HepG2 (cell line): ENCODE results near the gene USP20. TPM values are rescaled to one million over a fixed set of nuclear protein-coding genes. Genes with fewer than 3 reads are reported as not detected.
A peak's percentile ranks its signal among the peaks of the same experiment; 100 is the strongest.

Experiments
- FIP1L1 ChIP-seq: fragments of 200-400 bp; formaldehyde crosslinking; IDR thresholded peaks from 2 replicates; pipeline ENCODE4 v1.6.1; 2018; ENCODE audit warnings: low read depth, mild to moderate bottlenecking, low read length, moderate library complexity, borderline replicate concordance; ENCODE audit not compliant: insufficient read depth
- JUNB ChIP-seq: sonication (generic); formaldehyde crosslinking; IDR thresholded peaks from 2 replicates; pipeline ENCODE4 v1.8.0; 2022; ENCODE audit warnings: missing genetic modification reagents, mild to moderate bottlenecking, borderline replicate concordance
- KLF16 ChIP-seq, 2 experiments: sonication (generic) in 1 of 2; formaldehyde crosslinking in 1 of 2; IDR thresholded peaks; 2 replicates each; pipeline versions ENCODE4 v1.6.1 to v1.8.0; 2016 to 2023; ENCODE audit warnings: missing genetic modification reagents in 2 of 2, missing compliant biosample characterization in 1 of 2
- ONECUT2 ChIP-seq: sonication (generic); formaldehyde crosslinking; IDR thresholded peaks from 2 replicates; pipeline ENCODE4 v1.4.0; 2020; ENCODE audit warnings: missing genetic modification reagents
- REXO4 ChIP-seq: sonication (generic); formaldehyde crosslinking; IDR thresholded peaks from 2 replicates; pipeline ENCODE4 v1.8.0; 2022; ENCODE audit warnings: missing genetic modification reagents, mild to moderate bottlenecking, borderline replicate concordance
- SKI ChIP-seq: fragments of 450-650 bp; IDR thresholded peaks from one replicate; pipeline ENCODE4 v1.6.1; 2018; ENCODE audit warnings: mild to moderate bottlenecking; ENCODE audit not compliant: partially characterized antibody
- STAG1 ChIP-seq: sonication (generic); formaldehyde crosslinking; IDR thresholded peaks from 2 replicates; pipeline ENCODE4 v1.4.0; 2020; ENCODE audit warnings: missing genetic modification reagents
- ZBTB38 ChIP-seq: sonication (generic); formaldehyde crosslinking; IDR thresholded peaks from 2 replicates; pipeline ENCODE4 v1.5.1; 2020; ENCODE audit warnings: mild to moderate bottlenecking, missing genetic modification reagents
- ZNF207 ChIP-seq: fragments of 450-650 bp; IDR thresholded peaks from 2 replicates; pipeline ENCODE4 v1.6.1; 2016; ENCODE audit warnings: antibody characterized with exemption, borderline replicate concordance
- ZNF543 ChIP-seq: sonication (generic); formaldehyde crosslinking; IDR thresholded peaks from 2 replicates; pipeline ENCODE4 v1.4.0; 2020; ENCODE audit warnings: mild to moderate bottlenecking, missing genetic modification reagents
- ZSCAN25 ChIP-seq: sonication (generic); formaldehyde crosslinking; IDR thresholded peaks from 2 replicates; pipeline ENCODE4 v1.8.0; 2022; ENCODE audit warnings: mild to moderate bottlenecking, missing genetic modification reagents
- ZZZ3 ChIP-seq: sonication (generic); formaldehyde crosslinking; IDR thresholded peaks from 2 replicates; pipeline ENCODE4 v1.4.0; 2020; ENCODE audit warnings: missing genetic modification reagents, mild to moderate bottlenecking, borderline replicate concordance
- polyA plus RNA-seq, 8 experiments: library from polyadenylated mRNA; depleted of rRNA in 3 of 8; stranded (reverse) in 7 of 8; unstranded in 1 of 8; fragments of >200 nt; fragmentation: Illumina TruSeq in 4 of 8; extraction: Trizol in 4 of 8; gene quantifications; 2 replicates each; pipeline versions ENCODE4 v1.2.1 to v1.2.3, GENCODE V29; 2011 to 2016; ENCODE audit warnings: low read depth in 4 of 8, missing spikeins in 1 of 8, mixed read lengths in 1 of 8; ENCODE audit not compliant: insufficient read depth in 1 of 8
- total RNA-seq, 5 experiments: library from RNA; depleted of rRNA; stranded (reverse); fragments of >200 nt; fragmentation: Illumina TruSeq; extraction: Trizol; gene quantifications; 2 replicates each; pipeline ENCODE4 v1.2.3, GENCODE V29; 2016; ENCODE audit warnings: low read depth in 1 of 5
- TF ChIP-seq, protein P1 (sequence below): sonication (generic); formaldehyde crosslinking; conservative IDR thresholded peaks from 2 replicates; pipeline ENCODE4 v1.8.0; 2022; ENCODE audit warnings: missing genetic modification reagents
- TF ChIP-seq, protein P2 (sequence below): IDR thresholded peaks from 2 replicates; pipeline ENCODE4 v1.6.1; 2016; ENCODE audit warnings: low read depth, missing genetic modification reagents, missing compliant biosample characterization
- TF ChIP-seq, protein P3 (sequence below), 2 experiments: sonication (generic) in 1 of 2; formaldehyde crosslinking in 1 of 2; IDR thresholded peaks; 2 replicates each; pipeline versions ENCODE4 v1.5.1 to v1.6.1; 2011 to 2020; ENCODE audit warnings: borderline replicate concordance in 1 of 2, low read depth in 1 of 2, low read length in 1 of 2, mild to moderate bottlenecking in 1 of 2, missing genetic modification reagents in 1 of 2, moderate library complexity in 1 of 2
- TF ChIP-seq, protein P4 (sequence below): sonication (generic); formaldehyde crosslinking; IDR thresholded peaks from 2 replicates; pipeline ENCODE4 v1.8.1; 2023; ENCODE audit warnings: mild to moderate bottlenecking, missing genetic modification reagents

Gene USP20
- total and polyA plus RNA-seq, 2 of the 13 experiments (the other 11 are each of a cell fraction or from before 2014, with no cell fraction given): 4.4 to 5.9 TPM

DNA sequence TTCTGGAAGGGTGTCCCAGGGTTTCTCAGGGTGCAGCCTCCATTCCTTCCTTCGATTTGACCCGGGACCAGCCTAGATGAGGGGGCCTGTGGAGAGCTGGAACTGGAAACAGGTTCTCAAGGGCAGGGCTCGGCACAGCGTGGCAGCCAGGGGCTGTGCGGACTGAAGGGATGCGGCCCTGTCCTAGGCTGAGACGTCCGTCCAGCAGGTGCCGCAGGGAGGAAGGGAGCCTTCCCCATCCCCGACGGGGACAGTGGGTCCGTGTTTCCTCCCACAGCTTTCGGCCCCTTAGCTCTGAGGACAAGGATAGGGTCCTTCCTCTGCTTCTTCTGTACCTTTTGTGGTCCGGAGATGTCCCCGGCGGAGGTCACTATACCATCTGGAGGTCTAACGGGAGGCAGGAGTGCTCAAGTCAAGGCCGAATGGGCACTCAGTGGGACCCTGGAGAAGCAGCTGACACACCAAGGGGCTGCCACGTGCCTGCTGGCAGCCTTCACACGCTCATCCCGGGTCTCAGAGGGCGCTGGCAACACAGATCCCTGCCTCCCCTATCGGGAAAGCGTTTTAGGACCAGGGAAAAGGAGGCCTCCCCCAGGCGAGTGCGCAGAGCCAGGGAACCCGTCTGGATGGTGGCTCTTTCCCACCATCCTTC, 49.9 kb downstream of the USP20 start (continued):
- TF ChIP-seq, protein P1, sequence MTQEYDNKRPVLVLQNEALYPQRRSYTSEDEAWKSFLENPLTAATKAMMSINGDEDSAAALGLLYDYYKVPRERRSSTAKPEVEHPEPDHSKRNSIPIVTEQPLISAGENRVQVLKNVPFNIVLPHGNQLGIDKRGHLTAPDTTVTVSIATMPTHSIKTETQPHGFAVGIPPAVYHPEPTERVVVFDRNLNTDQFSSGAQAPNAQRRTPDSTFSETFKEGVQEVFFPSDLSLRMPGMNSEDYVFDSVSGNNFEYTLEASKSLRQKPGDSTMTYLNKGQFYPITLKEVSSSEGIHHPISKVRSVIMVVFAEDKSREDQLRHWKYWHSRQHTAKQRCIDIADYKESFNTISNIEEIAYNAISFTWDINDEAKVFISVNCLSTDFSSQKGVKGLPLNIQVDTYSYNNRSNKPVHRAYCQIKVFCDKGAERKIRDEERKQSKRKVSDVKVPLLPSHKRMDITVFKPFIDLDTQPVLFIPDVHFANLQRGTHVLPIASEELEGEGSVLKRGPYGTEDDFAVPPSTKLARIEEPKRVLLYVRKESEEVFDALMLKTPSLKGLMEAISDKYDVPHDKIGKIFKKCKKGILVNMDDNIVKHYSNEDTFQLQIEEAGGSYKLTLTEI: no peak
- peak; percentile 62 for TF ChIP-seq STAG1 (CRISPR knock-in tag)
- no peak for TF ChIP-seq ZZZ3 (CRISPR knock-in tag)
- TF ChIP-seq, protein P2, sequence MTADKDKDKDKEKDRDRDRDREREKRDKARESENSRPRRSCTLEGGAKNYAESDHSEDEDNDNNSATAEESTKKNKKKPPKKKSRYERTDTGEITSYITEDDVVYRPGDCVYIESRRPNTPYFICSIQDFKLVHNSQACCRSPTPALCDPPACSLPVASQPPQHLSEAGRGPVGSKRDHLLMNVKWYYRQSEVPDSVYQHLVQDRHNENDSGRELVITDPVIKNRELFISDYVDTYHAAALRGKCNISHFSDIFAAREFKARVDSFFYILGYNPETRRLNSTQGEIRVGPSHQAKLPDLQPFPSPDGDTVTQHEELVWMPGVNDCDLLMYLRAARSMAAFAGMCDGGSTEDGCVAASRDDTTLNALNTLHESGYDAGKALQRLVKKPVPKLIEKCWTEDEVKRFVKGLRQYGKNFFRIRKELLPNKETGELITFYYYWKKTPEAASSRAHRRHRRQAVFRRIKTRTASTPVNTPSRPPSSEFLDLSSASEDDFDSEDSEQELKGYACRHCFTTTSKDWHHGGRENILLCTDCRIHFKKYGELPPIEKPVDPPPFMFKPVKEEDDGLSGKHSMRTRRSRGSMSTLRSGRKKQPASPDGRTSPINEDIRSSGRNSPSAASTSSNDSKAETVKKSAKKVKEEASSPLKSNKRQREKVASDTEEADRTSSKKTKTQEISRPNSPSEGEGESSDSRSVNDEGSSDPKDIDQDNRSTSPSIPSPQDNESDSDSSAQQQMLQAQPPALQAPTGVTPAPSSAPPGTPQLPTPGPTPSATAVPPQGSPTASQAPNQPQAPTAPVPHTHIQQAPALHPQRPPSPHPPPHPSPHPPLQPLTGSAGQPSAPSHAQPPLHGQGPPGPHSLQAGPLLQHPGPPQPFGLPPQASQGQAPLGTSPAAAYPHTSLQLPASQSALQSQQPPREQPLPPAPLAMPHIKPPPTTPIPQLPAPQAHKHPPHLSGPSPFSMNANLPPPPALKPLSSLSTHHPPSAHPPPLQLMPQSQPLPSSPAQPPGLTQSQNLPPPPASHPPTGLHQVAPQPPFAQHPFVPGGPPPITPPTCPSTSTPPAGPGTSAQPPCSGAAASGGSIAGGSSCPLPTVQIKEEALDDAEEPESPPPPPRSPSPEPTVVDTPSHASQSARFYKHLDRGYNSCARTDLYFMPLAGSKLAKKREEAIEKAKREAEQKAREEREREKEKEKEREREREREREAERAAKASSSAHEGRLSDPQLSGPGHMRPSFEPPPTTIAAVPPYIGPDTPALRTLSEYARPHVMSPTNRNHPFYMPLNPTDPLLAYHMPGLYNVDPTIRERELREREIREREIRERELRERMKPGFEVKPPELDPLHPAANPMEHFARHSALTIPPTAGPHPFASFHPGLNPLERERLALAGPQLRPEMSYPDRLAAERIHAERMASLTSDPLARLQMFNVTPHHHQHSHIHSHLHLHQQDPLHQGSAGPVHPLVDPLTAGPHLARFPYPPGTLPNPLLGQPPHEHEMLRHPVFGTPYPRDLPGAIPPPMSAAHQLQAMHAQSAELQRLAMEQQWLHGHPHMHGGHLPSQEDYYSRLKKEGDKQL (CRISPR knock-in tag): no peak
- no peak for TF ChIP-seq FIP1L1
- TF ChIP-seq REXO4 (CRISPR knock-in tag): no peak
- TF ChIP-seq ZSCAN25 (CRISPR knock-in tag): no peak
- TF ChIP-seq ZNF207: no peak
- TF ChIP-seq ZNF543: no peak; the same call in 1 of the 2 replicates
- TF ChIP-seq ONECUT2 (CRISPR knock-in tag): no peak
- TF ChIP-seq, protein P3, sequence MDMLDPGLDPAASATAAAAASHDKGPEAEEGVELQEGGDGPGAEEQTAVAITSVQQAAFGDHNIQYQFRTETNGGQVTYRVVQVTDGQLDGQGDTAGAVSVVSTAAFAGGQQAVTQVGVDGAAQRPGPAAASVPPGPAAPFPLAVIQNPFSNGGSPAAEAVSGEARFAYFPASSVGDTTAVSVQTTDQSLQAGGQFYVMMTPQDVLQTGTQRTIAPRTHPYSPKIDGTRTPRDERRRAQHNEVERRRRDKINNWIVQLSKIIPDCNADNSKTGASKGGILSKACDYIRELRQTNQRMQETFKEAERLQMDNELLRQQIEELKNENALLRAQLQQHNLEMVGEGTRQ (IDR thresholded peaks at IDR 0.05; ENCODE audit: low read depth, low read length): no peak
- TF ChIP-seq, protein P3 (CRISPR knock-in tag; IDR thresholded peaks at IDR 0.05; ENCODE audit: borderline replicate concordance): no peak
- no peak for TF ChIP-seq SKI
- TF ChIP-seq JUNB (CRISPR knock-in tag): no peak
- TF ChIP-seq KLF16 (CRISPR knock-in tag; IDR thresholded peaks at IDR 0.05): no peak
- TF ChIP-seq, protein P4, sequence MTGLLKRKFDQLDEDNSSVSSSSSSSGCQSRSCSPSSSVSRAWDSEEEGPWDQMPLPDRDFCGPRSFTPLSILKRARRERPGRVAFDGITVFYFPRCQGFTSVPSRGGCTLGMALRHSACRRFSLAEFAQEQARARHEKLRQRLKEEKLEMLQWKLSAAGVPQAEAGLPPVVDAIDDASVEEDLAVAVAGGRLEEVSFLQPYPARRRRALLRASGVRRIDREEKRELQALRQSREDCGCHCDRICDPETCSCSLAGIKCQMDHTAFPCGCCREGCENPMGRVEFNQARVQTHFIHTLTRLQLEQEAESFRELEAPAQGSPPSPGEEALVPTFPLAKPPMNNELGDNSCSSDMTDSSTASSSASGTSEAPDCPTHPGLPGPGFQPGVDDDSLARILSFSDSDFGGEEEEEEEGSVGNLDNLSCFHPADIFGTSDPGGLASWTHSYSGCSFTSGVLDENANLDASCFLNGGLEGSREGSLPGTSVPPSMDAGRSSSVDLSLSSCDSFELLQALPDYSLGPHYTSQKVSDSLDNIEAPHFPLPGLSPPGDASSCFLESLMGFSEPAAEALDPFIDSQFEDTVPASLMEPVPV: no peak
- peak; percentile 69 for TF ChIP-seq ZBTB38
